IMR-90 (cell line): ENCODE results near the gene MCM3AP.

Source experiments
- BHLHE40 ChIP-seq: fragments of 150-350 bp; IDR thresholded peaks from 2 replicates; pipeline ENCODE4 v1.6.1; 2016; ENCODE audit warnings: mild to moderate bottlenecking, low read depth, low read length
- CTCF ChIP-seq: conservative IDR thresholded peaks from 2 replicates; pipeline ENCODE4 v1.5.1; 2012; ENCODE audit warnings: mild to moderate bottlenecking, low read depth, low read length, improper control_type of control experiment
- POLR2A ChIP-seq: IDR thresholded peaks from 2 replicates; pipeline ENCODE4 v1.6.1; 2012; ENCODE audit warnings: mild to moderate bottlenecking, low read depth, low read length
- RFX5 ChIP-seq: IDR thresholded peaks from 2 replicates; pipeline ENCODE4 v1.8.0; 2012; ENCODE audit warnings: low read depth, mild to moderate bottlenecking, low read length, moderate library complexity

DNA sequence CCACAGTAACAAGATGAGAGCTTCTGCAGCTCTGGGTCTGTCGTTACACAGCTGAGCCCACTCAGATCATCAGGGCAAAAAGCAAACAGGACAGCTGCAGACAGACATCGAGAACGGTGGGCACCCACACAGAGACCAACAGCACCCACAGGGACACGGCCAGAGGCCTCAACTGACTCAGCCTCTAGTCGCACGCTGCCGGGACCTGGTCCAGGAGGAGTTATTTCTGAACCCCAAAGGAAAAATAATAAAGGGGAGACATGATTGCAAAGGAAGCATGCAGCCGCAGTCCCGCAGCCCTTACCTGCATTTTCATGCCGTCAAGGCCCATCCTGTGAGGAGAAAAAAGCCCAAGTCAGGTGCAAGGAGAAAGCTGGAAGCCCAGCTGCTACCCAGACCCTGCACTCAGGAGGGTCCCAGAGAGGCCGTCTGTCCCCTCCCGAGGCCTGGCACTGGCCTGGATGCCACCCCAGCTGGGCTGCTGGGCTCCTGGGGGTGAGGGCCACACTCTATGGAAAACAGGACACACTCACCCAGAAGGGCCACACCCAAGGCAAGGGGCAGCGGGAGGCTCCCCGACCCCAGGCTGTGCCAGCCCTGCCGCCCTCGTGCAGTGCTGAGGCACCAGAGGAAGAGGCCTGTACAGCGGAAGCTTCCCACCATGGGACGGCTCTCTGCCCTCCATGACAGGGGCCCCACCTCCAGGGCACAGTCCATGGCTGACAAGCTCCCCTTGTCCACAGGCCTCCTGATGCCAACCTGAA is 72.5 kb downstream of the MCM3AP start:
- TF ChIP-seq RFX5 = no peak
- TF ChIP-seq CTCF = no peak
- no peak for TF ChIP-seq POLR2A
- TF ChIP-seq BHLHE40 = no peak
